ENCODE measurements around the gene NAT8.
"Not testable (repeated sequence)": the region's sequence is repeated elsewhere in the genome, so short reads cannot be mapped to it uniquely, and the experiment has no call there.

NAT8 gene

GRCh38 chr2:73654175-73654574 lies 12.0 kb upstream of the NAT8 start:
- no peak overlapping the region for H3K27ac ChIP-seq
- no peak for TF ChIP-seq CTCF (IDR thresholded peaks at IDR 0.05)
- no peak for TF ChIP-seq ZFX (IDR thresholded peaks at IDR 0.05; ENCODE audit: borderline replicate concordance)

GRCh38 chr2:73652348-73652747 lies 10.1 kb upstream of the NAT8 start:
- no peak for TF ChIP-seq ZFX (IDR thresholded peaks at IDR 0.05; ENCODE audit: borderline replicate concordance)
- no peak for TF ChIP-seq CTCF (IDR thresholded peaks at IDR 0.05)

DNA sequence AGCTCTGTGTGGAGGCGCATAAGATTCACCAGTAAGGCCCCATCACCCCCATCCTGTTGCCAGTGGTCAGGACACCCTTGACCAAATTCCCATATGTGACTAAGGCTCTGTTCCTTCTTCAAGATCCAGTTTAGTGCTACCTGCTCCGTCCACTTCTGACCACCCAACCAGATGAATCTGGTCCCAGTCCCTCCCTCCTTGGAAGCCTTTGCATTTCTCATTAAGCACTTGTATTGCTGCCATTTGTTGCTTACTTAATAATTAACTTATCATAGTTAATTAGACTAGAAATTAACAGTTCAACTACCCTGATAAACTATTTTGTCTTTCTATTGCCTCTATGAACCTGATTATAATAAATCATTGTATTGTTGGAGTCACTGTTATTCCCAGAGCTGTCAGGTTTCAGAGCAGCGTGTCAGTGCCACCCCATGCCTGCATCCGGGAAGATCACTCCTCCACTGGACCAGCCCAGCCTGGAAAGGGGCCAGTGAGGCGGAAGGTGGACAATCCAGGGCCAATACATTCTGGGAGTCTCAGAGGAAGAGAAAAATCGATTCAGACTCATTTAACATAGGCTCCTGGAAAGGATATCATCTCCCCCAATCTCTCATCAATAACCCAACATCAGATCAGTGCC lies 9.5 kb upstream of the NAT8 start:
- H3K27ac ChIP-seq: no peak overlapping the region
- TF ChIP-seq CTCF (IDR thresholded peaks at IDR 0.05) (no peak), ZFX (IDR thresholded peaks at IDR 0.05; ENCODE audit: borderline replicate concordance) (no peak)

More at GRCh38 chr2:73652348-73652747, 10.1 kb upstream of the NAT8 start:
- H3K27ac ChIP-seq: no peak overlapping the region

DNA sequence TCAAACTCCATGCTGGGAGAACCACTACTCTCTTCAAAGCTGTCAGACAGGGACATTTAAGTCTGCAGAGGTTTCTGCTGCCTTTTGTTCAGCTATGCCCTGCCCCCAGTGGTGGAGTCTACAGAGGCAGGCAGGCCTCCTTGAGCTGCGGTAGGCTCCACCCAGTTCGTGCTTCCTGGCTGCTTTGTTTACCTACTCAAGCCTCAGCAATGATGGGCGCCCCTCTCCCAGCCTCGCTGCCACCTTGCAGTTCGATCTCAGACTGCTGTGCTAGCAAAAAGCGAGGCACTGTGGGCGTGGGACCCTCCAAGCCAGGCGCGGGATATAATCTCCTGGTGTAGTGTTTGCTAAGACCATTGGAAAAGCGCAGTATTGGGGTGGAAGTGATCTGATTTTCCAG lies 5.5 kb upstream of the NAT8 start:
- H3K27ac ChIP-seq: not testable (repeated sequence)

- no peak for TF ChIP-seq CTCF (IDR thresholded peaks at IDR 0.05)
- no peak for TF ChIP-seq ZFX (IDR thresholded peaks at IDR 0.05; ENCODE audit: borderline replicate concordance)
- no peak overlapping the region for H3K27ac ChIP-seq
Measured at GRCh38 chr2:73641767-73642062, 507 bp downstream of the NAT8 start.

DNA sequence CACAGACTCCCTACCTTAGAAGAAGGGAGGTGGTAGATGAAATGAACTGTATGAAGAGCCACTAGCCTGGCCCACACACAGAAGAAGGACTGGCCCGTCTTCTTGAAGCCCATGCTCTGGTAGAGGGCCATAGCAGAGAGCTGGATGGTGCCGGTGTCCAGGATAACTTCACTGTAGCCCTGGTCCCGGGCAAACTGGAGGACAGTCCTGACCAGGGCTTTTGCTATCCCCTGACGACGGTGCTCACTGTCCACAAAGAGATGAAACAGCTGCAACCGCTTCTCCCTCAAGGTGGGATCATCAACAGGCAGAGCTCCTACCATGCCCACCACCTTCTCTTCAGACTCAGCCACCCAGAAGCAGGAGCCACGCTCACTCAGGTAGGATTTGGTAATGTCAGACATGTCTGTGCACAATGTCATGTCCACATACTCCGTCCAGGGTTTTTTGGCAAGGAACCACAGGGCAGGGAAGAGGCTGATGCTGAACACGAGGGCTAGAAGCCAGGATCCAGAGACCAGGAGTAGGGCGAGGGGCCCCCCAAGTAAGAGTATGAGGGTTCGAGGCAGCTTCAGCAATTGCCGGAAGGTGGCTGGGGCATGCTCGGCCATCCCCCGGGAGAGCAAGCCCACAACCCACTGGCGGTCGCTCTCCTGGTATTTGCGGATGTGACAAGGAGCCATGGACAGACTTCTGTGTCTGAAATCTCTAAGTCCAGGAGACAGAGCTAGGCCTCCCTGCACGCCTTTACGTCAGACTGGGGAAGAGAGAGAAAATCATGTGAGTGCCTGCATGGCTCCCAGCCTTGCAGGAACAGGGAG lies 1.1 kb downstream of the NAT8 start:
- TF ChIP-seq CTCF (IDR thresholded peaks at IDR 0.05) (no peak), ZFX (IDR thresholded peaks at IDR 0.05; ENCODE audit: borderline replicate concordance) (no peak)
- no peak overlapping the region for H3K27ac ChIP-seq

- no peak for TF ChIP-seq ZFX (IDR thresholded peaks at IDR 0.05; ENCODE audit: borderline replicate concordance)
- TF ChIP-seq CTCF (IDR thresholded peaks at IDR 0.05): no peak
- H3K27ac ChIP-seq: no peak overlapping the region
Measured at GRCh38 chr2:73640511-73640911, 1.7 kb downstream of the NAT8 start.
